Neuronal stem cell (in vitro differentiated cells): ENCODE measurements around the gene PLA2G15.
A peak's percentile ranks its signal among the peaks of the same experiment; 100 is the strongest.

Experiments
- DNase-seq: peaks from one replicate; pipeline ENCODE4 v3.0.0-alpha.2; 2013; ENCODE audit warnings: low spot score
- H2AFZ ChIP-seq: one replicate; pipeline ENCODE4 v1.6.1; 2013; ENCODE audit warnings: mild to moderate bottlenecking, low read length, inconsistent platforms
- H2AK5ac ChIP-seq: 2 replicates; pipeline ENCODE4 v1.6.1; 2013; ENCODE audit warnings: low read depth, mild to moderate bottlenecking, inconsistent platforms, low read length, moderate library complexity, mixed read lengths
- H2BK120ac ChIP-seq: 2 replicates; pipeline ENCODE4 v1.6.1; 2013; ENCODE audit warnings: low read depth, mild to moderate bottlenecking, inconsistent platforms, low read length, moderate library complexity, mixed read lengths
- H2BK12ac ChIP-seq: one replicate; pipeline ENCODE4 v1.6.1; 2013; ENCODE audit warnings: low read length, inconsistent platforms
- H2BK15ac ChIP-seq: 2 replicates; pipeline ENCODE4 v1.6.1; 2013; ENCODE audit warnings: mild to moderate bottlenecking, low read length, inconsistent platforms, mixed read lengths
- H2BK5ac ChIP-seq: one replicate; pipeline ENCODE4 v1.6.1; 2013; ENCODE audit warnings: inconsistent platforms, mild to moderate bottlenecking, low read length, moderate library complexity
- H3K14ac ChIP-seq: one replicate; pipeline ENCODE4 v1.6.1; 2013; ENCODE audit warnings: low read length, inconsistent platforms
- H3K18ac ChIP-seq: 2 replicates; pipeline ENCODE4 v1.6.1; 2013; ENCODE audit warnings: low read length, inconsistent platforms
- H3K23ac ChIP-seq: 2 replicates; pipeline ENCODE4 v1.6.1; 2013; ENCODE audit warnings: low read depth, mild to moderate bottlenecking, mixed read lengths, low read length, inconsistent platforms; ENCODE audit not compliant: poor library complexity
- H3K27ac ChIP-seq: replicated peaks from 3 replicates; pipeline ENCODE4 v1.5.1; 2013; ENCODE audit warnings: low read length, inconsistent platforms
- H3K27me3 ChIP-seq, 3 experiments: 2 replicates each; pipeline ENCODE4 v1.6.1; 2013; ENCODE audit warnings: low read length in 3 of 3, mild to moderate bottlenecking in 2 of 3, inconsistent platforms in 1 of 3, low read depth in 1 of 3, mixed read lengths in 1 of 3, moderate library complexity in 1 of 3; ENCODE audit not compliant: control insufficient read depth in 3 of 3, insufficient read depth in 3 of 3
- H3K36me3 ChIP-seq, 2 donors: replicated peaks in 1 of 2; 2 replicates each; pipeline ENCODE4 v1.6.1; 2013; ENCODE audit warnings: low read length in 2 of 2; ENCODE audit not compliant: control insufficient read depth in 2 of 2, insufficient read depth in 2 of 2
- H3K4ac ChIP-seq: 2 replicates; pipeline ENCODE4 v1.6.1; 2013; ENCODE audit warnings: inconsistent platforms, mild to moderate bottlenecking, low read length, moderate library complexity
- H3K4me1 ChIP-seq, 2 donors: 1 replicate in 1 of 2; 2 replicates in 1 of 2; pipeline ENCODE4 v1.6.1; 2013; ENCODE audit warnings: low read length in 2 of 2, low read depth in 1 of 2; ENCODE audit not compliant: control insufficient read depth in 2 of 2, insufficient read depth in 1 of 2
- H3K4me2 ChIP-seq: one replicate; pipeline ENCODE4 v1.6.1; 2013; ENCODE audit warnings: mild to moderate bottlenecking, low read length, inconsistent platforms; ENCODE audit not compliant: insufficient read depth, poor library complexity, severe bottlenecking
- H3K4me3 ChIP-seq, 2 donors: 2 replicates each; pipeline ENCODE4 v1.5.1; 2013; ENCODE audit warnings: low read length in 2 of 2, mild to moderate bottlenecking in 2 of 2, inconsistent platforms in 1 of 2, moderate library complexity in 1 of 2
- H3K79me1 ChIP-seq: one replicate; pipeline ENCODE4 v1.6.1; 2013; ENCODE audit warnings: low read depth, mild to moderate bottlenecking, inconsistent platforms, low read length, moderate library complexity
- H3K9ac ChIP-seq: one replicate; pipeline ENCODE4 v1.6.1; 2013; ENCODE audit warnings: mild to moderate bottlenecking, low read depth, low read length, inconsistent platforms; ENCODE audit not compliant: poor library complexity
- H3K9me3 ChIP-seq, 2 donors: replicated peaks in 1 of 2; 2 replicates each; pipeline versions ENCODE3 to v1.6.1; 2013; ENCODE audit warnings: low read length in 2 of 2, mild to moderate bottlenecking in 2 of 2, inconsistent platforms in 1 of 2, low read depth in 1 of 2, mixed read lengths in 1 of 2, moderate library complexity in 1 of 2; ENCODE audit not compliant: control insufficient read depth in 2 of 2, insufficient read depth in 1 of 2
- H4K8ac ChIP-seq: one replicate; pipeline ENCODE4 v1.6.1; 2013; ENCODE audit warnings: low read depth, mild to moderate bottlenecking, inconsistent platforms, low read length, moderate library complexity
- H4K91ac ChIP-seq: one replicate; pipeline ENCODE4 v1.6.1; 2013; ENCODE audit warnings: low read length, low read depth, mild to moderate bottlenecking, inconsistent platforms; ENCODE audit not compliant: poor library complexity
- WGBS, 2 donors: extraction: QIAGEN DNeasy Blood & Tissue Kit; methylation state at CpG; one replicate each; pipeline ENCODE4 v1.1.7; 2013; ENCODE audit warnings: missing lambda C conversion rate in 2 of 2, mixed read lengths in 1 of 2; ENCODE audit not compliant: insufficient read length in 2 of 2, insufficient replicate concordance in 1 of 2; ENCODE audit errors: extremely low coverage in 2 of 2; 5-methylcytosine and 5-hydroxymethylcytosine counted together

Gene PLA2G15

GRCh38 chr16:68257906-68258800, 13.0 kb downstream of the PLA2G15 start:
- Histone ChIP-seq H2BK5ac (no peak overlapping the region), H3K4ac (no peak overlapping the region), H3K36me3 (peaks cover 19 to 39% of the 10 kb centered on the region in 2 donors)

DNA sequence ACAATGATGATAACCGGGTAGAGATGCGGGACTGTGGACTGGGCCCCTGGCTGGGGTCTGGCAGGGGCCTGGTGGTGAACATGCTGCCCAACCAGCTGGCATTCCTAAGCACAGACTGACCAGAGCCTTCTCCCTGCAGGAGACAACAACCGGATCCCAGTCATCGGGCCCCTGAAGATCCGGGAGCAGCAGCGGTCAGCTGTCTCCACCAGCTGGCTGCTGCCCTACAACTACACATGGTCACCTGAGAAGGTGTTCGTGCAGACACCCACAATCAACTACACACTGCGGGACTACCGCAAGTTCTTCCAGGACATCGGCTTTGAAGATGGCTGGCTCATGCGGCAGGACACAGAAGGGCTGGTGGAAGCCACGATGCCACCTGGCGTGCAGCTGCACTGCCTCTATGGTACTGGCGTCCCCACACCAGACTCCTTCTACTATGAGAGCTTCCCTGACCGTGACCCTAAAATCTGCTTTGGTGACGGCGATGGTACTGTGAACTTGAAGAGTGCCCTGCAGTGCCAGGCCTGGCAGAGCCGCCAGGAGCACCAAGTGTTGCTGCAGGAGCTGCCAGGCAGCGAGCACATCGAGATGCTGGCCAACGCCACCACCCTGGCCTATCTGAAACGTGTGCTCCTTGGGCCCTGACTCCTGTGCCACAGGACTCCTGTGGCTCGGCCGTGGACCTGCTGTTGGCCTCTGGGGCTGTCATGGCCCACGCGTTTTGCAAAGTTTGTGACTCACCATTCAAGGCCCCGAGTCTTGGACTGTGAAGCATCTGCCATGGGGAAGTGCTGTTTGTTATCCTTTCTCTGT, 14.0 kb downstream of the PLA2G15 start:
- no peak overlapping the region for H3K27ac ChIP-seq
- DNase-seq = no peak
- no CpG with 5 or more reads among the region's 27 CpGs for WGBS, 2 donors

More at GRCh38 chr16:68257906-68258800, 13.0 kb downstream of the PLA2G15 start:
- no peak for DNase-seq
- Histone ChIP-seq H3K18ac (peak overlapping the region; percentile 77), H4K91ac (no peak overlapping the region), H3K4me1 (peaks cover 5 to 10% of the 10 kb centered on the region in 2 donors), H3K14ac (no peak overlapping the region), H3K23ac (no peak overlapping the region), H3K79me1 (no peaks in the 10 kb centered on the region), H3K9ac (no peak overlapping the region), H3K27ac (no peak overlapping the region), H2BK12ac (no peak overlapping the region), H2AK5ac (peak overlapping the region; percentile 90), H3K27me3 (peaks cover 0 to 2% (median 0%) of the 10 kb centered on the region in 3 experiments), H4K8ac (no peak overlapping the region), H2BK15ac (no peak overlapping the region), H2AFZ (peak overlapping the region; percentile 58), H3K4me3 (no peak overlapping the region), H3K9me3 (no peaks in the 10 kb centered on the region), H3K4me2 (no peak overlapping the region), H2BK120ac (no peak overlapping the region)
- no CpG with 5 or more reads among the region's 13 CpGs for WGBS, 2 donors

GRCh38 chr16:68263559-68264127, 18.5 kb downstream of the PLA2G15 start:
- no peak overlapping the region for H3K27ac ChIP-seq
- H3K18ac ChIP-seq = peak overlapping the region; percentile 98
- H3K9me3 ChIP-seq = peaks cover 0 to 2% of the 10 kb centered on the region in 2 donors
- peaks cover 8 to 13% of the 10 kb centered on the region in 2 donors for H3K36me3 ChIP-seq
- H3K14ac ChIP-seq = peak overlapping the region; percentile 95
- no peak overlapping the region for H3K4ac ChIP-seq
- DNase-seq = no peak
- WGBS, 2 donors = no CpG with 5 or more reads among the region's 11 CpGs
- H2BK5ac ChIP-seq = peak overlapping the region; percentile 44
- peak overlapping the region; percentile 99 for H3K4me2 ChIP-seq
- no peak overlapping the region for H2BK120ac ChIP-seq
- peak overlapping the region; percentile 94 for H2AFZ ChIP-seq
- H3K4me3 ChIP-seq = peak overlapping the region; percentile 88 to 92
- peak overlapping the region; percentile 99 for H3K23ac ChIP-seq
- H3K9ac ChIP-seq = peak overlapping the region; percentile 98
- no peak overlapping the region for H2BK12ac ChIP-seq
- H3K4me1 ChIP-seq = peaks cover 0 to 8% of the 10 kb centered on the region in 2 donors
- H2BK15ac ChIP-seq = no peak overlapping the region
- no peak overlapping the region for H4K8ac ChIP-seq
- H3K79me1 ChIP-seq = peaks cover 3% of the 10 kb centered on the region
- H3K27me3 ChIP-seq = peaks cover 0 to 5% (median 0%) of the 10 kb centered on the region in 3 experiments
- H4K91ac ChIP-seq = no peak overlapping the region
- peak overlapping the region; percentile 9 for H2AK5ac ChIP-seq

More for the DNA sequence above, 14.0 kb downstream of the PLA2G15 start:
- Histone ChIP-seq H3K79me1 (no peaks in the 10 kb centered on the region), H3K4me2 (no peak overlapping the region), H3K4me3 (peak overlapping the region in 1 of 2 donors; percentile 32), H3K9ac (no peak overlapping the region), H3K18ac (no peak overlapping the region), H3K9me3 (no peaks in the 10 kb centered on the region), H4K91ac (no peak overlapping the region), H2AK5ac (no peak overlapping the region), H2BK15ac (no peak overlapping the region), H3K23ac (no peak overlapping the region), H2BK5ac (no peak overlapping the region), H2AFZ (no peak overlapping the region), H4K8ac (no peak overlapping the region), H3K14ac (no peak overlapping the region), H3K27me3 (peaks cover 0 to 2% (median 0%) of the 10 kb centered on the region in 3 experiments), H2BK12ac (no peak overlapping the region), H3K4me1 (peaks cover 5 to 10% of the 10 kb centered on the region in 2 donors), H3K36me3 (peaks cover 16 to 31% of the 10 kb centered on the region in 2 donors), H2BK120ac (no peak overlapping the region), H3K4ac (no peak overlapping the region)
